Astrocyte of the spinal cord (primary cell): Measurements from ENCODE around the gene NEXMIF.
"Not testable (repeated sequence)": the region's sequence is repeated elsewhere in the genome, so short reads cannot be mapped to it uniquely, and the experiment has no call there.

Source experiments
- DNase-seq: peaks from one replicate; pipeline ENCODE4 v3.0.0; 2011; ENCODE audit warnings: low read depth, low spot score
- H3K4me3 ChIP-seq: 2 replicates; pipeline ENCODE4 v1.5.1; 2011; ENCODE audit warnings: low read depth, mild to moderate bottlenecking, low read length, moderate library complexity
- CTCF ChIP-seq: IDR thresholded peaks from 2 replicates; pipeline ENCODE4 v1.5.1; 2012; ENCODE audit warnings: low read depth, mild to moderate bottlenecking, low read length, inconsistent platforms
- in situ Hi-C: cut with HindIII; loops from 2 replicates; pipeline ENCODE4 v1.10.0; 2017; ENCODE audit warnings: low sequenced_read_pairs

NEXMIF gene

GRCh38 chrX:74865725-74866124, 59.5 kb downstream of the NEXMIF start:
- in situ Hi-C loops = no loop called here
- H3K4me3 ChIP-seq = no peak overlapping the region
- TF ChIP-seq CTCF = no peak
- no peak for DNase-seq

- no peak for DNase-seq
- in situ Hi-C loops = no loop called here
- no peak overlapping the region for H3K4me3 ChIP-seq
- no peak for TF ChIP-seq CTCF
Measured at GRCh38 chrX:74853255-74853654, 72.0 kb downstream of the NEXMIF start.

- DNase-seq = no peak
- TF ChIP-seq CTCF = no peak
- in situ Hi-C loops = no loop called here
- H3K4me3 ChIP-seq = no peak overlapping the region
Measured at GRCh38 chrX:74835566-74835965, 89.7 kb downstream of the NEXMIF start.

- H3K4me3 ChIP-seq, DNase-seq, in situ Hi-C loops: not testable (repeated sequence)
Measured at GRCh38 chrX:74819797-74820196, 105.5 kb downstream of the NEXMIF start.

- H3K4me3 ChIP-seq = no peak overlapping the region
- DNase-seq = no peak
- no peak for TF ChIP-seq CTCF
- in situ Hi-C loops = no loop called here
Measured at GRCh38 chrX:74814681-74815080, 110.6 kb downstream of the NEXMIF start.

GRCh38 chrX:74804574-74804973, 120.7 kb downstream of the NEXMIF start:
- in situ Hi-C loops = no loop called here
- TF ChIP-seq CTCF = no peak
- DNase-seq = no peak
- no peak overlapping the region for H3K4me3 ChIP-seq

- no peak for TF ChIP-seq CTCF
- DNase-seq = no peak
Measured at GRCh38 chrX:74800062-74800461, 125.2 kb downstream of the NEXMIF start.

More at GRCh38 chrX:74800062-74800461, 125.2 kb downstream of the NEXMIF start:
- no peak overlapping the region for H3K4me3 ChIP-seq
- in situ Hi-C loops = no loop called here
